ENCODE measurements around the gene CLEC10A. TPM values are rescaled to one million over a fixed set of nuclear protein-coding genes. Genes with fewer than 3 reads are reported as not detected.

Gene CLEC10A
- total and polyA plus RNA-seq, 5 experiments from 2014 or later = 0.13 to 0.93 (median 0.49) TPM; not detected in 2

DNA sequence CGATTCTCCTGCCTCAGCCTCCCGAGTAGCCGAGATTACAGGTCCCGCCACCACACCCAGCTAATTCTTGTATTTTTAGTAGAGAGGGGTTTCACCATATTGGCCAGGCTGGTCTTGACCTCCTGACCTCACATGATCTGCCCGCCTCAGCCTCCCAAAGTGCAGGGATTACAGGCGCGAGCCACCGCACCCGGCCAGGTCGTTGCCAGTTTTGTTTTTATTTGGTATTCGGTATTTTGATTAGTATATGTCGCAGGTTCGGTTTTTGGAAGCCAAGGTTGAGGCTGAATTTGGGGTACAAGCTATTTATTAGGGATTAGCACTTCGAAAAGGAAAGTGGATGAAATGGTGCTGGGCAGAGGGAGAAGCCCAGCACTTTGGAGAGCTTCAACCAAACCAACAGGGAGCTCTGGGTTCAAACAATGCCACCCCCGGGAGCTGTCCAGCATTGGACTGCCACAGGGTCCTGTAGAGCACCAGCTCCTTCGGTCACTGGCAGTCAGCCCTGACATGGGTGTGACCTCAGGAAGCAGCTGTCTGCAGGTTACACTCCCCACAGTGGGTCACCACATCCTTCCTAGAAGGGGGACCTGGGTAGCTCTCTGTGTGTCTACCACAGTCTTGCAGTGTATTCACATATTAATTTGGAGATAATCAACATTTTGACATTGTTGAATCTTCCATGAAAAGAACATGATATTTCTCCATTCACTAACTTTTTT, 1.5 kb upstream of the CLEC10A start:
- H3K9me3 Mint-ChIP-seq = no peaks in the 10 kb centered on the region
- peaks cover 15 to 41% (median 31%) of the 10 kb centered on the region in 4 donors for H3K4me1 Mint-ChIP-seq
- H3K4me3 Mint-ChIP-seq = peak overlapping the region in 6 of 10 donors; percentile 21 to 52 (median 38)
- ATAC-seq (peak; percentile 49 to 81), DNase-seq (peak in 6 of 10 donors; percentile 8 to 27 (median 21))
- H3K27me3 Mint-ChIP-seq = peaks cover 3 to 16% (median 8%) of the 10 kb centered on the region in 5 donors
- no peaks in the 10 kb centered on the region for H3K36me3 Mint-ChIP-seq
- no peak overlapping the region for H3K27ac Mint-ChIP-seq
- POLR2A ChIA-PET = interaction anchor here (0.6 to 0.7 kb wide), 2 partner anchors 97 to 302 kb away, joined by 3 to 5 read pairs; no protein-coding TSS in a partner anchor

DNA sequence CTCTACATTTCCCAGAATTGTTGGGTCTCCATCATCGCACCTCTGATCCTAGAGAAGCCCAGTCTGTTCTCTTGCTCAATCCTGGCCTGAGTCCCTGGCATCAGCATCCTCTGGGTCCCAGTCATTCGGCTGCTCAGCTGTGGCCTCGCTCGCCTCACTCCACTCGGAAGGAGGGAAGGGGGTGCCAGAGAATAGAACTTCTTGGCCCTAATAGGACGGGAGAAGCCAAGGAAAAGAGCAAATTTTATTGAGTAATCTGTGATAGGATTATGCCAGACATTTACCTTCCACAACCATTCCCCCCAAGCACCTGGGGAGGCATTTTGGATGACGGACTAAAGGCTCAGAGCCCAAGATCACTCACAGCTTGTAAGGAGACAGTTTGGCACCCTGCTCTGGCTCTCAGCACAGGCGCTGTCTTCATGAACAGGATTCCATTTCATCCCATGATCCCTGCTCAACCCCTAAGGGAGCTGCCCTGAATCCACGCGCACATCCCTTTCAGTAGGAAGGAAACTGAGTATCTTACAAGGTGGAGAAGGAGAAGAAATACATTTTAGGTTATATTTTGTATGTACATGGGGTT, 498 bp upstream of the CLEC10A start:
- Mint-ChIP-seq H3K4me3 (no peak overlapping the region), H3K4me1 (peaks cover 15 to 41% (median 31%) of the 10 kb centered on the region in 4 donors), H3K27me3 (peaks cover 0 to 11% (median 4%) of the 10 kb centered on the region in 5 donors), H3K27ac (peak overlapping the region in 1 of 10 donors; percentile 19), H3K9me3 (no peaks in the 10 kb centered on the region), H3K36me3 (no peaks in the 10 kb centered on the region)
- POLR2A ChIA-PET = interaction anchor here (0.6 kb wide), 2 partner anchors 98 to 1682 kb away, joined by 5 read pairs; no protein-coding TSS in a partner anchor
- DNase-seq (no peak), ATAC-seq (no peak)

DNA sequence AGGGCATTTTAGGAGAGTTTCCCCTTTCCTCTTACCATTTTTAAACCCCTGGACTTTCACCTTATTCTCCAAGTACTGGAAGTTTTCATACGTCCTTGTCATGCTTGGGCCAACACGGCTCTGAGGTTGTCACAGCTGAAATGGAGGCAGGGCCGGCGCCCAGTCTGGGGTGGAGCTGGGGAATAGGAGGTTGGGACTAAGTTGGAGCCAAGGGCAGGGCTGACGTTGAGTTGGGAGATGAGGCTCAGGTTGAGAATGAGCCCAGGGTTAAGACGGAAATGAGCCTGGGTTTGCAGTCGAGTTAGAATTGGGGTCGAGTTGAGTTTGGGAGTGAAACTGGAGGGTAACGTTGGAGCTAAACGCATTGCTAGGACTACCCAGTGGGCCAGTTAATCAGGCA, 1.3 kb downstream of the CLEC10A start:
- Mint-ChIP-seq H3K4me1 (peaks cover 12 to 34% (median 24%) of the 10 kb centered on the region in 4 donors), H3K36me3 (no peaks in the 10 kb centered on the region), H3K27ac (no peak overlapping the region), H3K9me3 (no peaks in the 10 kb centered on the region), H3K27me3 (peaks cover 0 to 5% (median 0%) of the 10 kb centered on the region in 5 donors), H3K4me3 (no peak overlapping the region)
- DNase-seq = no peak
- ATAC-seq = no peak
- POLR2A ChIA-PET = interaction anchor here (1.0 kb wide), 1 partner anchor 23 kb away, joined by 3 read pairs; no protein-coding TSS in a partner anchor

DNA sequence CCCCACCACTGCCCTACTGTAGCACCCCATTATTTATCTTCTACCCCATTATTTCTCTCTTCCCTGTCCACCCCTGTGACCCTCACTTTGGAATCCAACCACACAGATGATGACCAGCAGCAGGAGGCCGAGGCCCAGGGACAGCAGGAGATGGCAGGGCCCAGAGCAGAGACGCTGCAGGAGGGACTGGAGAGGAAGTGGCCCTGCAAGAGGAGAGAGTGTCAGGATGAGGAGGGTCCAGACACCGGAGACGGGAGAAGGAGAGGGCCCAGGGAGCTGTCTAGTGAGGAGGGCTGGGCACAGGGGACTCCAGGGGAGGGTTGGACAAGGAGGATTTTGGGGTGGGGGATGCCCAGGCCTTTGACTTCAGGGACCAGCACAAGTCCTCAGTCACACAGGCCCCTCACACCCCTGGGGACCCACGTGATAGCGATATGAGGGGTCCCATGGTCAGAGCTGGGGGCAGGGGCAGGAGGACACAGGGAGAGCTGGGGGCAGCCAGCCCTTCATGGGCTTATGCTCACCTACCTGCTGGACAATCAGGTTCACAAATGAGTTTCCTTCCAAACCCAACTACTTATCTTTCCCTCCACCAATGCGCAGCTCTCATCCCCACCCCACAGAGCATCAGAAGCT, 2.0 kb downstream of the CLEC10A start:
- POLR2A ChIA-PET = interaction anchor here (1.0 kb wide), 1 partner anchor 22 kb away, joined by 3 read pairs; no protein-coding TSS in a partner anchor
- no peak for ATAC-seq
- DNase-seq = no peak
- H3K27me3 Mint-ChIP-seq = no peaks in the 10 kb centered on the region
- no peaks in the 10 kb centered on the region for H3K9me3 Mint-ChIP-seq
- peaks cover 8 to 29% (median 21%) of the 10 kb centered on the region in 4 donors for H3K4me1 Mint-ChIP-seq
- peak overlapping the region in 1 of 10 donors; percentile 79 for H3K27ac Mint-ChIP-seq
- H3K4me3 Mint-ChIP-seq = peak overlapping the region in 1 of 10 donors; percentile 50
- H3K36me3 Mint-ChIP-seq = no peaks in the 10 kb centered on the region

DNA sequence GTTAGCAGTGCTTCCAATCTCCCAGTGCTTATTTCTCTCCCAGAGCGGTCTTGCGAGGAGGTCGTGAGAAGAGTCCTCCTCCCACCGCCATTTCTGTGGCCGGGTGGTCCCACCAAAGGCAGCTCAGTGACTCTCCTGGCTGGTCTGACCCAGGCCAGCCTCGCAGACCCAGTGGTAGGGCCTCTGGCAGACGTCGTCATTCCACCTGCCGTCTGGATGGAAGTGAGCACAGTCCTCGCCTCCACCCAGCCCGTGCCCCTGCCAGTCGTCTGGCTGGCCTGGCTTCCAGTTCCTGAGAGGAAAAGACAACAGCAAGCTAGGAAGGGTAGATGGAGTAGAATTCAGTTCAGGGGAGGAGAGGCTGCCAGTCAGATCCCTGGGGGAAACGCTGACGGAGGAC, 5.1 kb downstream of the CLEC10A start:
- DNase-seq (no peak), ATAC-seq (no peak)
- Mint-ChIP-seq H3K27ac (peak overlapping the region in 1 of 10 donors; percentile 54), H3K4me1 (peaks cover 0 to 3% (median under 1%) of the 10 kb centered on the region in 4 donors), H3K36me3 (no peaks in the 10 kb centered on the region), H3K9me3 (no peaks in the 10 kb centered on the region), H3K4me3 (no peak overlapping the region), H3K27me3 (no peaks in the 10 kb centered on the region)
- POLR2A ChIA-PET = interaction anchor here (0.6 kb wide), 1 partner anchor 15 kb away, joined by 3 read pairs; no protein-coding TSS in a partner anchor

DNA sequence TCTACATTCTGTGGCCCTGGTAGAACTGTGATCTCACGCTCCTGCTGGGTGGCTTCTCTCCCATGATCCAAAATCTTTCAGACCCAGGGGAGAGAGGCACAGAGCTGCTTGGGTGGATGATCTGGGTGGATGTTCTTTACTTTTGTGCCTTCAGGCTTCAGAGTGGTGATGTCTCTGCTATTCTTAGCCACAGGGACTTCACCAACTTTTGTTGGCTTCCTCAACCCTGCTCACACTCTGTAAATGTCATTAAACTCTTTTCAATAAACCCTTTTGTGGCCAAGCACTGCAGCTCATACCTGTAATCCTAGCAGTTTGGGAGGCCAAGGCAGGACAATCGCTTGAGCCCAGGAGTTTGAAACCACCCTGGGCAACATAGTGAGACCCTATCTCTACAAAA, 7.6 kb downstream of the CLEC10A start:
- DNase-seq = no peak
- Mint-ChIP-seq H3K9me3 (peaks cover 7 to 19% (median 16%) of the 10 kb centered on the region in 9 donors), H3K27ac (peak overlapping the region in 1 of 10 donors; percentile 79), H3K4me3 (no peak overlapping the region), H3K4me1 (peaks cover 0 to 2% (median under 1%) of the 10 kb centered on the region in 4 donors), H3K36me3 (peaks cover 0 to 12% (median 10%) of the 10 kb centered on the region in 3 donors), H3K27me3 (no peaks in the 10 kb centered on the region)
- POLR2A ChIA-PET = no interaction called here
- no peak for ATAC-seq

DNA sequence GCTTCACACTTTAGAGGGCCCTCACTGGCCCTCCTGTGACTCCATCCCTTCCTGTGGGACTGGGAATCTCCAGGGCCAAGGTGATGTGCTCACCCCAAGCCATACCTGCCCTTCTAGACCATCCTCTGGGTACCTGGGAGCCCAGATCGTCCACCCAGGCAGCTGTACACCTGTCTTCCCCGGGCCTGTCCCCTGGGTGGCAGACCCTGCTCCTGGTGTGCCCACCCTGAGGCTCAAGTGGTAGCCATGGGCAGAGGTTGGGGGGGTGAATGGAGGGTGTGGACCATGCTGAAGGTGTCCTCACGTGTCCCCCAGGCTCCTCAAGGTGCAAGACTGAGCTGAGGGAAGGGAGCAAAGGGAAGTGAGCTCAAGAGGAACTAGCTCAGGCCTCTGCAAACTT, 9.3 kb downstream of the CLEC10A start:
- ATAC-seq (no peak), DNase-seq (no peak)
- peaks cover 9 to 30% (median 16%) of the 10 kb centered on the region in 9 donors for H3K9me3 Mint-ChIP-seq
- H3K36me3 Mint-ChIP-seq = peaks cover 0 to 12% (median 11%) of the 10 kb centered on the region in 3 donors
- H3K4me1 Mint-ChIP-seq = peaks cover 0 to 2% (median 0%) of the 10 kb centered on the region in 4 donors
- POLR2A ChIA-PET = interaction anchor here (0.7 kb wide), 1 partner anchor 12 kb away, joined by 3 read pairs; no protein-coding TSS in a partner anchor
- H3K27me3 Mint-ChIP-seq = peaks cover 0 to under 1% (median 0%) of the 10 kb centered on the region in 5 donors
- H3K27ac Mint-ChIP-seq = no peak overlapping the region
- H3K4me3 Mint-ChIP-seq = no peak overlapping the region

DNA sequence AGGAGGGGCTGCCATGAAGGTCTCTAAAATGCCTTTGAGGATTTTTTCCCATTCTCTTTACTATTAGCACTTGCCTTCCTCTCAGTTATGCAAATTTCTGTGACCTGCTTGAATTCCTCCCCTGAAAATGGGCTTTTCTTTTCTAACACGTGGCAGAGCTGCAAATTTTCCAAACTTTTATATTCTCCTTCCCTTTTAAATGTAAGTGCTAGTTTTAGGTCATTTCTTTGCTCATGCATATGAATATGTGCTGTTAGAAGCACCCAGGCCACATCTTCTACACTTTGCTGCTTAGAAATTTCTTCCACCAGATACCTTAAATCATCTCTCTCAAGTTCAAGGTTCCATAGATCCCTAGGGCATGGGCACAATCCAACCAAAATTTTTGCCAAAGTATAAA, 11.8 kb downstream of the CLEC10A start:
- DNase-seq (no peak), ATAC-seq (no peak)
- Mint-ChIP-seq H3K9me3 (peaks cover 9 to 30% (median 16%) of the 10 kb centered on the region in 9 donors), H3K4me1 (peaks cover 0 to 2% (median 0%) of the 10 kb centered on the region in 4 donors), H3K4me3 (no peak overlapping the region), H3K27ac (no peak overlapping the region), H3K27me3 (peaks cover 2 to 15% (median 8%) of the 10 kb centered on the region in 5 donors), H3K36me3 (peaks cover 0 to 12% (median 11%) of the 10 kb centered on the region in 3 donors)
- POLR2A ChIA-PET = no interaction called here

DNA sequence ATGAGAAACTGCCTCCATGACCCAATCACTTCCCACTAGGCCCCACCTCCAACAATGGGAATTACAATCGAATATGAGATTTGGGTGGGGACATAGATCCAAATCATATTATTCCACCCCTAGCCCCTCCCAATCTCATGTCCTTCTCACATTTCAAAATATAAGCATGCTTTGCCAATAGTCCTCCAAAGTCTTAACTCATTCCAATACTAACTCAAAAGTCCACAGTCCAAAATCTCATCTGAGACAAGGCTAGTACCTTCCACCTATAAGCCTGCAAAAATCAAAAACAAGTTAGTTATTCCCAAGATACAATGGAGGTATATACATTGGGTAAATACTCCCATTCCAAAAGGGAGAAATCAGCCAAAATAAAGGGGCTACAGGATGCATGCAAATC, 12.9 kb downstream of the CLEC10A start:
- no peaks in the 10 kb centered on the region for H3K4me1 Mint-ChIP-seq
- peaks cover 9 to 30% (median 16%) of the 10 kb centered on the region in 9 donors for H3K9me3 Mint-ChIP-seq
- H3K36me3 Mint-ChIP-seq = peaks cover 0 to 12% (median 11%) of the 10 kb centered on the region in 3 donors
- no peak overlapping the region for H3K27ac Mint-ChIP-seq
- POLR2A ChIA-PET = no interaction called here
- H3K27me3 Mint-ChIP-seq = peaks cover 3 to 19% (median 12%) of the 10 kb centered on the region in 5 donors
- ATAC-seq (no peak), DNase-seq (no peak)
- H3K4me3 Mint-ChIP-seq = no peak overlapping the region

DNA sequence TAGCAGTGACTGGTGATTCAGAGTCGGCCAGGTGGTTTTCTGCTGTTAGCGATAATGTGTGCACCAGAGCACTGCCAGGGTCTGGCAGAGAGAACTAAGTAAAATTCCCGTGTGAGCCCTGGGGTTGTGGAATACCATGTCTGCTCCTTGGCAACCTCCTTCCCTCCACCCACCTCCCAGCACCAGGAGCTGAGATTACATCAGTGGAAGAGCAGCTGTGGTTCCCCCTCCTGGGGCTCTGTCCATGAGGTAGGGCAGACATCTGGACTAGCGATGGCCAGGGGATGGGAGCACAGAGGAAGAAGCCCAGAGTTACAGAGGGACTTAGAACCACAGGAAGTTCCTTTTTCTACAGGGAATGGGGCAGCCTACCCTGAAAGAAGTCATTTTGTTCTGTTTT, 15.8 kb downstream of the CLEC10A start:
- ATAC-seq (no peak), DNase-seq (no peak)
- Mint-ChIP-seq H3K4me1 (peaks cover 0 to 1% (median 0%) of the 10 kb centered on the region in 4 donors), H3K27me3 (peaks cover 3 to 20% (median 14%) of the 10 kb centered on the region in 5 donors), H3K27ac (no peak overlapping the region), H3K36me3 (peaks cover 0 to 12% (median 11%) of the 10 kb centered on the region in 3 donors), H3K9me3 (peaks cover 9 to 28% (median 15%) of the 10 kb centered on the region in 9 donors), H3K4me3 (no peak overlapping the region)
- POLR2A ChIA-PET = no interaction called here

DNA sequence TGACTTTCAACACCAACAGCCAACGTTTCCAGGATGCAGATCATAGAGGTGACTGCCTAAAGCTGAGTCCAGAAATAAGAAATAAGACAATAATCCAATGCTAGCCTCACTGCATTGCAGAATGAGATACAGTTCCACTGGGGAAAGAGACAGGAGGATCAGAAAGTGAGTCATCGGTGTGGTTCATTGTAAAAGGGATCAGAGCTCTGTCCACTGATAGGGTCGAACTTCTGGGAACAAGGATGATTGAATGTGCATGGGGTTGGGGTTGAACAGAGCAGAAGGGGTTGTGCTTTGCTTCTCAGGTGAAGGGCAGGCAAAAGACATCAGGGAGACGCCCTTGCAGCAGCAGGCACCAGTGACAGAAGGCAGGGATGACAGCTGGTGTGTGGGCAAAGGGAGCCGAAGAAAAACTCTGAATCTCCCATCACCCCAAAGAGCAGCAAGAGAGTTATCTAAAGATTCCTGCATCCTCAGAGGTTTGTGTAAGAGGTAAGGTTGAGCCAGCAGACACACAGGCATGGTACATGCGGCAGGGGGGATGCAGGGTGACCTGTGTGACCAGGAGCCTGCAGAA, 16.4 kb downstream of the CLEC10A start:
- H3K4me3 Mint-ChIP-seq = no peak overlapping the region
- H3K9me3 Mint-ChIP-seq = peaks cover 5 to 21% (median 10%) of the 10 kb centered on the region in 9 donors
- peaks cover 0 to 1% (median 0%) of the 10 kb centered on the region in 4 donors for H3K4me1 Mint-ChIP-seq
- no peak for DNase-seq
- POLR2A ChIA-PET = no interaction called here
- peaks cover 3 to 26% (median 15%) of the 10 kb centered on the region in 5 donors for H3K27me3 Mint-ChIP-seq
- H3K36me3 Mint-ChIP-seq = peaks cover 0 to 7% (median 7%) of the 10 kb centered on the region in 3 donors
- no peak for ATAC-seq
- peak overlapping the region in 1 of 10 donors; percentile 10 for H3K27ac Mint-ChIP-seq

Measured in naive thymus-derived CD8-positive, alpha-beta T cell (primary cell).